ENCODE measurements around the gene PFDN5. TPM values are rescaled to one million over a fixed set of nuclear protein-coding genes. Genes with fewer than 3 reads are reported as not detected.
A peak's percentile ranks its signal among the peaks of the same experiment; 100 is the strongest.

PFDN5 gene
- total RNA-seq, 2 experiments from 2014 or later = 292 to 307 TPM

DNA sequence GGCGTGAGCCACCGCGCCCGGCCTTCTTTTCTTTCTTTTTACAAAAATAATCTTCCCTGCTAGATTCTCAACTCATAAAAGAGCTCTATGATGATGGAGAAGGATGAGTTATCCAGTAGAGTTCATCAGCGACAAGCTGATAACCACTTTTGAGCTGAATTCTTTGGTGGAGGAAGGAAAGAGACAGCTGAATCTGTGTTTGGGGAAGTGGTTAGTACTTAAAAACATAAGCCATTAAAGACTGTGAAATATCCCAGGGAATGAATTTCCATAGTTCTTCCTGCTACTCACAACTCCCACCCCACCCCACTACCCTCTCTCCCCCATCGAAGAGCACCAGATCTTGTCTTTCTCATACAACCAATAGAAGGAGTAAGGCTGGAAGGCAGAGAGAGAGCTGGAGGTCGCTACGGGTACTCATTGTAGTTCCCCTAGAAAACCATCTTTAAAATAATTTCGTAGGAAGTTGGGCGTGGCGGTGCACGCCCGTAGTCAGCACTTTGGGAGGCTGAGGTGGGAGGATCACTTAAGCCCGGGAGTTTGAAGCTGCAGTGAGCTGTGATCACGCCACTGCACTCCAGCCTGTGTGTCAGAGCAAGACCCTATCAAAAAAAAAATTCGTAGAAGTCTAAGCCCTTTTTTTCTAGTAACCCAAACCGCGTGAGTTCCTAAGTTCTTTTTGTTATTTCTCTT is 27.9 kb upstream of the PFDN5 start:
- peak; percentile 43 for DNase-seq
- peak; percentile 52 for ATAC-seq

DNA sequence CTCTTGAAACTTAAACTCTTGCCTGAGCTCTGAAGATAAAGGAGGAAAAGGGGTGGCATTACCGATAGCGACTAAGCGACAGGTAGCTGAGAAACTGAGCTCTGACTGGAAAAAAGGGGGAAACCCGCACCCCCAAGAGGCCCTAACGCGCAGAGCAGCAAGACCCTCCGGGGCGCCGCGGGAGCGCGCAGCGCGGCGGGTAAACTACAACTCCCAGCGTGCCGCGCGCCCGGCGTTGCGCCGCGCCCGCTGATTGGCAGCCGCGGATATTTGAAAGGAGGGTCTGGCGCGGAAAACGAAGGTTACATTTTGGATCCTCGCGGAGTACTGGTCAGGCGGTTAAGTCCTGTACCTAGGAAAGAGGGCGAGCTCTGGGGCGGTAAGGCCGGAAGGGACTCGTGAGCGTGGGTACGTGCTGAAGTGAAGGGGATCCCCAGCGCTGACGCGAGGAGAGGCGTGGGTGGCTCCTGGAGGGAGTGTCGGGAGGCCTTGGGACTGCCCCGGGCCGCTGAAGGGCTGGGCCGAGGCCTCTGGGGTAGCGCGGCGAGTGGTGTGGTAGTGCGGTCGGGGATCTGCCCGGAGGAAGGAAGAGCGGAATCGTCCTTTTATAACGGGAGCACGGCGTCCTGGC is 27.2 kb upstream of the PFDN5 start, which contains the start of gene ESPL1:
Gene ESPL1 (plus strand): TSS at position 301 of the 631 bp plus-strand sequence. CDS start 468 bp downstream, outside the sequence.
- Mint-ChIP-seq H3K4me1 (ENCODE audit: low read depth) (peaks cover 47% of the 10 kb centered on the region), H3K4me3 (peak within 1 kb of the TSS; percentile 98), H3K27ac (peak within 1 kb of the TSS; percentile 98), H3K36me3 (ENCODE audit: low read depth) (peaks cover 45% of the 10 kb centered on the region), H3K9me3 (ENCODE audit: insufficient read depth) (no peaks in the 10 kb centered on the region), H3K27me3 (ENCODE audit: low read depth) (no peaks in the 10 kb centered on the region)
- POLR2A ChIA-PET = interaction anchor here (0.5 to 7.3 kb wide), 22 partner anchors 11 to 185 kb away, joined by 3 to 88 read pairs (median 6); partner anchors contain the start of genes CSAD, MYG1, PFDN5 and ZNF740
- DNase-seq = peak; percentile 93
- ATAC-seq = peak; percentile 95
- CTCF ChIA-PET = interaction anchor here (0.6 to 10.0 kb wide), 43 partner anchors 9 to 214 kb away, joined by 3 to 401 read pairs (median 5); partner anchors contain the start of genes AAAS, CSAD, MYG1 and PFDN5

More for the DNA sequence above, 27.9 kb upstream of the PFDN5 start:
- Mint-ChIP-seq H3K27ac (peak overlapping the region; percentile 98), H3K27me3 (ENCODE audit: low read depth) (no peaks in the 10 kb centered on the region), H3K4me3 (peak overlapping the region; percentile 98), H3K4me1 (ENCODE audit: low read depth) (peaks cover 44% of the 10 kb centered on the region), H3K9me3 (ENCODE audit: insufficient read depth) (no peaks in the 10 kb centered on the region), H3K36me3 (ENCODE audit: low read depth) (peaks cover 41% of the 10 kb centered on the region)
- POLR2A ChIA-PET = interaction anchor here (0.5 to 7.3 kb wide), 21 partner anchors 11 to 183 kb away, joined by 3 to 88 read pairs (median 5); partner anchors contain the start of genes CSAD, MYG1, PFDN5 and ZNF740
- CTCF ChIA-PET = interaction anchor here (0.6 to 10.0 kb wide), 40 partner anchors 8 to 214 kb away, joined by 3 to 401 read pairs (median 6); partner anchors contain the start of genes AAAS, CSAD, MYG1 and PFDN5

DNA sequence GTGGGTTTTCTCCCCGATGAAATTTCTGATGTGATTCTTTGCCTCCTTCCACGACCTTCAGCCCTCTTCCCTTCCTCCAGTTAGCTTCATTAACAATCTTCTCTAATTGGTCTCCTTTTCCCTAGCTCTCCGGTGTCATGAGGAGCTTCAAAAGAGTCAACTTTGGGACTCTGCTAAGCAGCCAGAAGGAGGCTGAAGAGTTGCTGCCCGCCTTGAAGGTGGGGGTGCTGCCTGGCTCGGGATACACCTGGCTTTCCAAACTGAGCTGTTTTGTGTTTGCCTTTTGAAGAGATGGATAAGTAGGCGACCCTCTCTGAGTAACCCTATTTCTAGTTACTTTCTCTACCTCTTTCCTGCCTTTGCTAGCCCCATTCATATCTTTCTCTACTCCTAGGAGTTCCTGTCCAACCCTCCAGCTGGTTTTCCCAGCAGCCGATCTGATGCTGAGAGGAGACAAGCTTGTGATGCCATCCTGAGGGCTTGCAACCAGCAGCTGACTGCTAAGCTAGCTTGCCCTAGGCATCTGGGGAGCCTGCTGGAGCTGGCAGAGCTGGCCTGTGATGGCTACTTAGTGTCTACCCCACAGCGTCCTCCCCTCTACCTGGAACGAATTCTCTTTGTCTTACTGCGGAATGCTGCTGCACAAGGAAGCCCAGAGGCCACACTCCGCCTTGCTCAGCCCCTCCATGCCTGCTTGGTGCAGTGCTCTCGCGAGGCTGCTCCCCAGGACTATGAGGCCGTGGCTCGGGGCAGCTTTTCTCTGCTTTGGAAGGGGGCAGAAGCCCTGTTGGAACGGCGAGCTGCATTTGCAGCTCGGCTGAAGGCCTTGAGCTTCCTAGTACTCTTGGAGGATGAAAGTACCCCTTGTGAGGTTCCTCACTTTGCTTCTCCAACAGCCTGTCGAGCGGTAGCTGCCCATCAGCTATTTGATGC is 26.4 kb upstream of the PFDN5 start:
- DNase-seq = no peak
- Mint-ChIP-seq H3K9me3 (ENCODE audit: insufficient read depth) (no peaks in the 10 kb centered on the region), H3K36me3 (ENCODE audit: low read depth) (peaks cover 47% of the 10 kb centered on the region), H3K4me1 (ENCODE audit: low read depth) (peaks cover 48% of the 10 kb centered on the region), H3K4me3 (peak overlapping the region; percentile 98), H3K27ac (peak overlapping the region; percentile 98), H3K27me3 (ENCODE audit: low read depth) (no peaks in the 10 kb centered on the region)
- POLR2A ChIA-PET = interaction anchor here (0.5 to 7.3 kb wide), 17 partner anchors 10 to 186 kb away, joined by 3 to 88 read pairs (median 8); partner anchors contain the start of genes CSAD, MYG1, PFDN5 and ZNF740
- CTCF ChIA-PET = interaction anchor here (0.7 to 10.0 kb wide), 25 partner anchors 9 to 215 kb away, joined by 3 to 401 read pairs (median 6); partner anchors contain the start of genes AAAS, CSAD, MYG1 and PFDN5
- ATAC-seq = no peak

DNA sequence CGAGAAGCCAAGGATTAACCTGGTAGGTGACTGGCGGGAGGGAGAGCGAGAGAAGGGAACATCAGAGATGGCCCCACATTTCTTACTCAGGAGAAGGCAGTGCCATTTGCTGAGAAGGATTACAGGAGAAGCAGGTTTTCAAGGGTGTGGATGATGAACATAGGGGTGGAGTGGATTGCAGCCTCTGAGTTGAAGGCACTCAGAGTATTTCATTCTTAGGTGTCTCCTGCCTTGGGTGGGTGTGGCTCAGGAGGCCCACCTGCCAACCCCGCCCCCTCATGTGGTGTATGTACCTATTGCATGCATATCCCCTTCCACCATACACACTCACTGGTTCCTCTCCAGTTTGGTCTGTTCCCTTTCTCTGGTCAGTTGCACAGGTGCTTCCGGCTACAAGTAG is 20.9 kb upstream of the PFDN5 start:
- CTCF ChIA-PET = interaction anchor here (10.0 kb wide), 1 partner anchor 60 kb away, joined by 401 read pairs; no protein-coding TSS in a partner anchor
- Mint-ChIP-seq H3K36me3 (ENCODE audit: low read depth) (peaks cover 79% of the 10 kb centered on the region), H3K9me3 (ENCODE audit: insufficient read depth) (no peaks in the 10 kb centered on the region), H3K4me3 (no peak overlapping the region), H3K4me1 (ENCODE audit: low read depth) (peaks cover 40% of the 10 kb centered on the region), H3K27me3 (ENCODE audit: low read depth) (no peaks in the 10 kb centered on the region), H3K27ac (no peak overlapping the region)
- DNase-seq = no peak
- ATAC-seq = no peak
- POLR2A ChIA-PET = no interaction called here

DNA sequence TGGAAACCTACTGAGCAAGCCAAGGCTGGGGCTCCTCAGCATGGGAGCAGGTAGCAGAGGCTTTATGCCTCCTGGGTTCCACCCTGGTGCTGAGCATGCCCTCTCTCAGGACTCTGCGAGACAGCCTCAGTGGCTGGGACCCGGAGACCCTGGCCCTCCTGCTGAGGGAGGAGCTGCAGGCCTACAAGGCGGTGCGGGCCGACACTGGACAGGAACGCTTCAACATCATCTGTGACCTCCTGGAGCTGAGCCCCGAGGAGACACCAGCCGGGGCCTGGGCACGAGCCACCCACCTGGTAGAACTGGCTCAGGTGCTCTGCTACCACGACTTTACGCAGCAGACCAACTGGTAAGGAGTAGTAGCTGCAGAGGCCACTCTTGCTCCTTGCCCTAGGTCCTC is 18.8 kb upstream of the PFDN5 start:
- Mint-ChIP-seq H3K27ac (peak overlapping the region; percentile 20), H3K36me3 (ENCODE audit: low read depth) (peaks cover 72% of the 10 kb centered on the region)

DNA sequence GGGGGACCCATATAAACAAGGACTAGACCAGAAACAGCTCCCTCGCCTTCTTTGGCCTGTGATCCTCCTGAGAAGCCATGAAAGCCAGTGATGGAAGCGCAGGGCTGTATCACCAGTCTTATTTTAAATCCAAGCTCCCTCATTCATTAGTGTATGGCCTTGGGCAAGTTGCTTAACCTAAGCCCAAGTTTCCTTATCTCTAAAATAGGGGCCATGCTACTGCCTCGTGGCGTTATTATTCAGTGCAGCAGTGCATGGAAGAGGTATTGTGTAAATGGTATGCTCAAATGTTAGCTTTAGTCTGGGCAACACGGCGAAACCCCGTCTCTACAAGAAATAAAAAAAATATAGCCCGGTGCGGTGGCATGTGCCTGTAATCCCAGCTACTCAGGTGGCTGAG is 17.4 kb upstream of the PFDN5 start:
- no peak for DNase-seq
- H3K4me1 Mint-ChIP-seq (ENCODE audit: low read depth) = peaks cover 13% of the 10 kb centered on the region
- no peaks in the 10 kb centered on the region for H3K9me3 Mint-ChIP-seq (ENCODE audit: insufficient read depth)
- POLR2A ChIA-PET = interaction anchor here (1.2 to 5.2 kb wide), 4 partner anchors 8 to 46 kb away, joined by 3 to 24 read pairs (median 5); partner anchors contain the start of genes ESPL1 and PFDN5
- CTCF ChIA-PET = interaction anchor here (1.0 to 3.3 kb wide), 6 partner anchors 9 to 212 kb away, joined by 3 to 21 read pairs (median 4); partner anchors contain the start of gene ESPL1
- no peak overlapping the region for H3K4me3 Mint-ChIP-seq
- no peak overlapping the region for H3K27ac Mint-ChIP-seq
- H3K27me3 Mint-ChIP-seq (ENCODE audit: low read depth) = no peaks in the 10 kb centered on the region
- no peak for ATAC-seq
- peaks cover 72% of the 10 kb centered on the region for H3K36me3 Mint-ChIP-seq (ENCODE audit: low read depth)

More for the DNA sequence above, 18.8 kb upstream of the PFDN5 start:
- ATAC-seq (no peak), DNase-seq (no peak)
- Mint-ChIP-seq H3K4me1 (ENCODE audit: low read depth) (peaks cover 22% of the 10 kb centered on the region), H3K27me3 (ENCODE audit: low read depth) (no peaks in the 10 kb centered on the region), H3K9me3 (ENCODE audit: insufficient read depth) (no peaks in the 10 kb centered on the region), H3K4me3 (no peak overlapping the region)
- ChIA-PET POLR2A (interaction anchor here (0.9 to 5.2 kb wide), 2 partner anchors 8 to 23 kb away, joined by 3 to 24 read pairs; partner anchors contain the start of genes ESPL1 and MYG1), CTCF (interaction anchor here (3.3 kb wide), 1 partner anchor 8 kb away, joined by 21 read pairs; the partner anchor contains the start of gene ESPL1)

DNA sequence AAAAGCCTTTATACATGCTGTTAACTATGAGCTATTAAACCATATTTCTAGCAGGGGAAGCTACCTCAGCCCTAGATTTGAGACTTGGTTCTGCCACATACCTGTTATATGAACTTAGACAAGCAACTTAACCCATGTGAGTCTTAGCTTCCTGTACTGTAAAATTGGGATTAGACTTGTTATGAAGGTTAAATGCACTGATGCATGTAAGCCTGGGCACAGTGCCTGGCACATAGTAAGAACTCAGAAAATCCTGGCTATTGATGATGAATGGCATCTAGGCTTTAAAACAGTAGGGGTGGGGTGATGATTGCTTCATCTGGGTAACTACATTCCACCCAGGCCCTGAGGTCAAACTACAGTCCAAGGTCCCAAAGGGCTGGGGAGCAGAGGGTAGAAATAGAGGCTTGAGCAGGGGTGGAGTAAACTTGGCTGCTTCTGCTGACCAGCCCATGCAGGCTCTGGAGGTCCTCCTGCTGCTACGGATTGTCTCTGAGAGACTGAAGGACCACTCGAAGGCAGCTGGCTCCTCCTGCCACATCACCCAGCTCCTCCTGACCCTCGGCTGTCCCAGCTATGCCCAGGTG is 16.0 kb upstream of the PFDN5 start:
- no peak overlapping the region for H3K27ac Mint-ChIP-seq
- H3K4me1 Mint-ChIP-seq (ENCODE audit: low read depth) = peaks cover 7% of the 10 kb centered on the region
- ChIA-PET POLR2A (interaction anchor here (0.7 to 5.2 kb wide), 4 partner anchors 10 to 107 kb away, joined by 3 to 24 read pairs (median 4); partner anchors contain the start of gene ESPL1), CTCF (interaction anchor here (1.0 to 3.3 kb wide), 5 partner anchors 10 to 241 kb away, joined by 3 to 21 read pairs (median 3); partner anchors contain the start of gene ESPL1)
- no peak for ATAC-seq
- no peak for DNase-seq
- H3K9me3 Mint-ChIP-seq (ENCODE audit: insufficient read depth) = no peaks in the 10 kb centered on the region
- peaks cover 80% of the 10 kb centered on the region for H3K36me3 Mint-ChIP-seq (ENCODE audit: low read depth)
- H3K27me3 Mint-ChIP-seq (ENCODE audit: low read depth) = no peaks in the 10 kb centered on the region
- no peak overlapping the region for H3K4me3 Mint-ChIP-seq

DNA sequence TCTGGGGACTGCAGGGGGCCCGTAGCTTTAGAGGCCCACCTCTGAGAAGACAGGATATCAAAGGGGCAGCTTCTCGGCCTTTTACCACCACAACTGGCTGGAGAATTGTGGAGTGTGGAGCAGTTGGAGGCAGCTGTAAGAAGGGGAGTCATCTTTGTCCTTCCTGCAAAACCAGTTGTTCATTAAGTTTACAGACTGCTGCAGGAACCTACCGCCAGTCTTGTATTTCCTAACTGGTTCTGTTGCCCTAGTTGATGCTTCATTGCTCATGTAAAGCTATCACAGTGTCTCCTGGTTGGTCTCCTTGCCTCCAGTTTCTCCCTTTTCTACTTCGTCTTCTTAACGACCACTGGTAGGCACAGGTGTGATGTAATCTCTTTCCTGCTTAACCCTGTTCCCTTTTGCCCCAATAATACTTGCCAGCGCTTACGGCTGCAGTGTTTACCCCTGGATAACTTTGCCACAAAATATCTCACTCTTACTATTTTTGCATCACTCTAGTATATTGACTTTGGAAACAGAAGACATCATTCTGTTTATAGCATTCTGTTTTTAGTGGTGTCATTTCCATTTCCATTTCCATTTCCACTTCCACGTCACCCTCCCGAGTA is 15.3 kb upstream of the PFDN5 start:
- Mint-ChIP-seq H3K27me3 (ENCODE audit: low read depth) (no peaks in the 10 kb centered on the region), H3K36me3 (ENCODE audit: low read depth) (peaks cover 78% of the 10 kb centered on the region), H3K9me3 (ENCODE audit: insufficient read depth) (no peaks in the 10 kb centered on the region), H3K4me3 (no peak overlapping the region), H3K27ac (no peak overlapping the region), H3K4me1 (ENCODE audit: low read depth) (peaks cover 4% of the 10 kb centered on the region)
- DNase-seq (no peak), ATAC-seq (no peak)
- POLR2A ChIA-PET = interaction anchor here (0.7 to 5.2 kb wide), 3 partner anchors 10 to 108 kb away, joined by 3 to 24 read pairs (median 4); partner anchors contain the start of gene ESPL1
- CTCF ChIA-PET = interaction anchor here (0.6 to 1.2 kb wide), 3 partner anchors 44 to 241 kb away, joined by 3 read pairs; no protein-coding TSS in a partner anchor

DNA sequence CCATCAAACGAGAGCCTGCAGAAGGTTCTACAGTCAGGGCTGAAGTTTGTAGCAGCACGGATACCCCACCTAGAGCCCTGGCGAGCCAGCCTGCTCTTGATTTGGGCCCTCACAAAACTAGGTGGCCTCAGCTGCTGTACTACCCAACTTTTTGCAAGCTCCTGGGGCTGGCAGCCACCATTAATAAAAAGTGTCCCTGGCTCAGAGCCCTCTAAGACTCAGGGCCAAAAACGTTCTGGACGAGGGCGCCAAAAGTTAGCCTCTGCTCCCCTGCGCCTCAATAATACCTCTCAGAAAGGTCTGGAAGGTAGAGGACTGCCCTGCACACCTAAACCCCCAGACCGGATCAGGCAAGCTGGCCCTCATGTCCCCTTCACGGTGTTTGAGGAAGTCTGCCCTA is 8.9 kb upstream of the PFDN5 start:
- Mint-ChIP-seq H3K27me3 (ENCODE audit: low read depth) (no peaks in the 10 kb centered on the region), H3K4me3 (no peak overlapping the region), H3K4me1 (ENCODE audit: low read depth) (peaks cover 4% of the 10 kb centered on the region), H3K9me3 (ENCODE audit: insufficient read depth) (no peaks in the 10 kb centered on the region), H3K27ac (peak overlapping the region; percentile 46), H3K36me3 (ENCODE audit: low read depth) (peaks cover 70% of the 10 kb centered on the region)
- ChIA-PET CTCF (interaction anchor here (0.9 to 13.8 kb wide), 9 partner anchors 16 to 127 kb away, joined by 3 to 192 read pairs (median 4); partner anchors contain the start of genes AAAS, ESPL1 and ITGB7), POLR2A (interaction anchor here (0.6 to 1.2 kb wide), 2 partner anchors 9 to 26 kb away, joined by 3 to 4 read pairs; no protein-coding TSS in a partner anchor)
- ATAC-seq (no peak), DNase-seq (no peak)

Measured in activated CD8-positive, alpha-beta T cell treated with anti-CD3 and anti-CD28 coated beads, Interleukin-2, amount 10 ng/mL, durations not matched to agents 7 days and 5 days (primary cell).